ENCODE data around the gene UBXN1.

DNA sequence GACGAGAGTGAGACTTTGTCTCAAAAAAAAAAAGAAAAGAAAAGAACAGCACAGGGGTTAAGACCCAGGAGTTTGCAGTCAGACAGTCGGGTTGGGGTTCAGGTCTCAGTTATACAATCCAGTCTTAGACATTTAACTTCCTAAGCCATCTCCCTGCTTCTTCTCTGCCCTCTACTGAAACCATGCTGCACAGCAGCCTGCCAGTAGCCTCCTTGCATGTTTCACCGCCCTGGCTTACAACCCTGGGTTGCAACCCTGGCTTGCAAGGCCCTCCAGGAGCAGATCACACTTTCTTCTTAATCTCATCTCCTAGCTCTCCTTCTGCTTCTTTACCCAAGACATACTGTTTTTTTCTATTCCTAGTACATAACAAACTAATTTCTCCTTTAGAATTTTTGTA lies 51.2 kb downstream of the UBXN1 start:
- TF ChIP-seq, protein P1, sequence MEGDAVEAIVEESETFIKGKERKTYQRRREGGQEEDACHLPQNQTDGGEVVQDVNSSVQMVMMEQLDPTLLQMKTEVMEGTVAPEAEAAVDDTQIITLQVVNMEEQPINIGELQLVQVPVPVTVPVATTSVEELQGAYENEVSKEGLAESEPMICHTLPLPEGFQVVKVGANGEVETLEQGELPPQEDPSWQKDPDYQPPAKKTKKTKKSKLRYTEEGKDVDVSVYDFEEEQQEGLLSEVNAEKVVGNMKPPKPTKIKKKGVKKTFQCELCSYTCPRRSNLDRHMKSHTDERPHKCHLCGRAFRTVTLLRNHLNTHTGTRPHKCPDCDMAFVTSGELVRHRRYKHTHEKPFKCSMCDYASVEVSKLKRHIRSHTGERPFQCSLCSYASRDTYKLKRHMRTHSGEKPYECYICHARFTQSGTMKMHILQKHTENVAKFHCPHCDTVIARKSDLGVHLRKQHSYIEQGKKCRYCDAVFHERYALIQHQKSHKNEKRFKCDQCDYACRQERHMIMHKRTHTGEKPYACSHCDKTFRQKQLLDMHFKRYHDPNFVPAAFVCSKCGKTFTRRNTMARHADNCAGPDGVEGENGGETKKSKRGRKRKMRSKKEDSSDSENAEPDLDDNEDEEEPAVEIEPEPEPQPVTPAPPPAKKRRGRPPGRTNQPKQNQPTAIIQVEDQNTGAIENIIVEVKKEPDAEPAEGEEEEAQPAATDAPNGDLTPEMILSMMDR (IDR thresholded peaks at IDR 0.05): no peak
- no peak for TF ChIP-seq POLR2A (IDR thresholded peaks at IDR 0.05; ENCODE audit: low read depth)
